Aorta (tissue), 5 donors: ENCODE measurements around the gene NFYA. TPM values are rescaled to one million over a fixed set of nuclear protein-coding genes. Genes with fewer than 3 reads are reported as not detected.

Source experiments
- ATAC-seq: fragments of 200-7000 bp; cut with Tn5 transposase; one replicate; pipeline ENCODE4 v1.9.1; 2022; ENCODE audit warnings: moderate library complexity; ENCODE audit not compliant: low FRiP score
- DNase-seq, 2 donors: peaks; one replicate each; pipeline ENCODE4 v3.0.0-alpha.2; 2020
- H3K27ac ChIP-seq, 2 donors: one replicate each; pipeline ENCODE4 v1.5.1; 2013; ENCODE audit warnings: low read length in 2 of 2, mild to moderate bottlenecking in 2 of 2, moderate library complexity in 2 of 2, control low read depth in 1 of 2, inconsistent platforms in 1 of 2, low read depth in 1 of 2
- H3K27me3 ChIP-seq, 2 donors: one replicate each; pipeline ENCODE4 v1.6.1; 2013; ENCODE audit warnings: control low read depth in 1 of 2, low read length in 1 of 2, mild to moderate bottlenecking in 1 of 2, moderate library complexity in 1 of 2; ENCODE audit not compliant: insufficient read depth in 2 of 2, control insufficient read depth in 1 of 2
- H3K36me3 ChIP-seq, 2 donors: one replicate each; pipeline ENCODE4 v1.6.1; 2013; ENCODE audit warnings: control low read depth in 1 of 2, low read length in 1 of 2, mild to moderate bottlenecking in 1 of 2; ENCODE audit not compliant: insufficient read depth in 2 of 2, control insufficient read depth in 1 of 2
- H3K4me1 ChIP-seq, 2 donors: one replicate each; pipeline ENCODE4 v1.6.1; 2013; ENCODE audit warnings: low read length in 2 of 2, control low read depth in 1 of 2, mild to moderate bottlenecking in 1 of 2, moderate library complexity in 1 of 2; ENCODE audit not compliant: insufficient read depth in 2 of 2, control insufficient read depth in 1 of 2
- H3K4me3 ChIP-seq, 2 donors: one replicate each; pipeline ENCODE4 v1.5.1; 2013; ENCODE audit warnings: low read length in 2 of 2, control low read depth in 1 of 2, mild to moderate bottlenecking in 1 of 2
- H3K9me3 ChIP-seq: one replicate; pipeline ENCODE4 v1.6.1; 2013; ENCODE audit warnings: mild to moderate bottlenecking, low read length; ENCODE audit not compliant: control insufficient read depth
- WGBS, 2 donors: extraction: QIAGEN DNeasy Blood & Tissue Kit; methylation state at CpG; one replicate each; pipeline ENCODE4 v1.1.7; 2013; 5-methylcytosine and 5-hydroxymethylcytosine counted together
- intact Hi-C, 2 donors: fragments of 100-400 bp; cut with DNase I; formaldehyde crosslinking; loops; one replicate each; pipeline versions ENCODE4 v1.14.2 to v1.15.0; 2022
- polyA plus RNA-seq, 2 donors: library from polyadenylated mRNA; stranded (reverse); fragments of 200-250 nt; gene quantifications; one replicate each; pipeline ENCODE4 v1.2.3, GENCODE V29; 2013
- total RNA-seq, 2 donors: library from RNA; stranded (reverse); fragmentation: NEBNext Ultra II Directional; extraction: Animal tissue kit (Norgen Biotek cat#: 25700); gene quantifications; one replicate each; pipeline ENCODE4 v1.2.1, GENCODE V29; 2021
- donor health status: healthy with polysubstance abuse.
- donor health status: Bipolar disorder and iron deficiency.
- donor health status: DM: no; HTN: no; CAD: no.
- donor health status: DM: no; HTN: no; CAD: no.
- donor health status: DM: yes; HTN: yes; CAD: no.

Gene NFYA
- total and polyA plus RNA-seq, 4 donors, result 5.6 to 18.6 (median 10.0) TPM

- Histone ChIP-seq H3K27me3 (no peaks in the 10 kb centered on the region), H3K27ac (no peak overlapping the region), H3K4me1 (no peaks in the 10 kb centered on the region), H3K9me3 (no peaks in the 10 kb centered on the region), H3K4me3 (no peak overlapping the region), H3K36me3 (peaks cover 2 to 4% of the 10 kb centered on the region in 2 donors)
- ATAC-seq (no peak), DNase-seq (no peak)
- intact Hi-C loops, result no loop called here
- WGBS, 2 donors, result 92 to 93% methylated on average over 3 of the region's 3 CpGs
Observed at GRCh38 chr6:41135062-41135832, 62.5 kb downstream of the NFYA start.

- peaks cover 2 to 4% of the 10 kb centered on the region in 2 donors for H3K36me3 ChIP-seq
- no peaks in the 10 kb centered on the region for H3K27me3 ChIP-seq
Observed at GRCh38 chr6:41136911-41137310, 64.1 kb downstream of the NFYA start.

GRCh38 chr6:41147917-41148316, 75.1 kb downstream of the NFYA start:
- no peak for ATAC-seq
- Histone ChIP-seq H3K4me1 (no peaks in the 10 kb centered on the region), H3K27ac (no peak overlapping the region), H3K27me3 (no peaks in the 10 kb centered on the region), H3K36me3 (peaks cover 0 to 2% of the 10 kb centered on the region in 2 donors), H3K4me3 (no peak overlapping the region), H3K9me3 (no peaks in the 10 kb centered on the region)
- 96 to 99% methylated on average over 1 of the region's 1 CpG for WGBS, 2 donors
- no peak for DNase-seq
- intact Hi-C loops, result no loop called here

More at GRCh38 chr6:41136911-41137310, 64.1 kb downstream of the NFYA start:
- H3K9me3 ChIP-seq, result no peaks in the 10 kb centered on the region
- intact Hi-C loops, result no loop called here
- no peak for DNase-seq
- no peak overlapping the region for H3K27ac ChIP-seq
- no peak for ATAC-seq
- no peaks in the 10 kb centered on the region for H3K4me1 ChIP-seq
- no peak overlapping the region for H3K4me3 ChIP-seq

Other genes starting within 250 kb of the NFYA start
- 1 to 10 TPM in 1 of 2 donors, under 1 TPM in 1; 0.75 to 1.4 TPM for gene UNC5CL, start 33.8 kb upstream of the NFYA start, total RNA-seq
- 1 to 10 TPM in 1 of 2 donors, under 1 TPM in 1; 0.72 to 1.3 TPM for gene UNC5CL, start 33.8 kb upstream of the NFYA start, polyA plus RNA-seq
- gene TSPO2, start 30.5 kb upstream of the NFYA start, total RNA-seq, result not detected
- gene TSPO2, start 30.5 kb upstream of the NFYA start, polyA plus RNA-seq, result not detected
- gene APOBEC2, start 19.8 kb upstream of the NFYA start, total RNA-seq, result not detected
- not detected for gene APOBEC2, start 19.8 kb upstream of the NFYA start, polyA plus RNA-seq
- 10 to 100 TPM; 11.3 to 15.0 TPM for gene OARD1, start 618 bp upstream of the NFYA start, total RNA-seq
- 10 to 100 TPM; 21.7 to 38.1 TPM for gene OARD1, start 618 bp upstream of the NFYA start, polyA plus RNA-seq
- 1 to 10 TPM; 1.2 to 1.7 TPM for gene TREML1, start 81.4 kb downstream of the NFYA start, total RNA-seq
- gene TREML1, start 81.4 kb downstream of the NFYA start, polyA plus RNA-seq, result not detected
- 1 to 10 TPM; 6.6 to 8.1 TPM for gene TREM2, start 90.1 kb downstream of the NFYA start, total RNA-seq
- gene TREM2, start 90.1 kb downstream of the NFYA start, polyA plus RNA-seq, result 10 to 100 TPM in 1 of 2 donors, 1 to 10 TPM in 1; 4.7 to 11.3 TPM
- gene TREML2, start 128.2 kb downstream of the NFYA start, total RNA-seq, result under 1 TPM; 0.30 to 0.62 TPM
- under 1 TPM in 1 of 2 donors, not detected in 1; 0.38 TPM for gene TREML2, start 128.2 kb downstream of the NFYA start, polyA plus RNA-seq
- gene TREML4, start 155.4 kb downstream of the NFYA start, total RNA-seq, result under 1 TPM in 1 of 2 donors, not detected in 1; 0.49 TPM
- gene TREML4, start 155.4 kb downstream of the NFYA start, polyA plus RNA-seq, result not detected
- 10 to 100 TPM in 1 of 2 donors, 1 to 10 TPM in 1; 6.2 to 18.4 TPM for gene TREM1, start 213.7 kb downstream of the NFYA start, total RNA-seq
- 1 to 10 TPM in 1 of 2 donors, not detected in 1; 6.5 TPM for gene TREM1, start 213.7 kb downstream of the NFYA start, polyA plus RNA-seq